ENCODE measurements around the gene NAMPT. TPM values are rescaled to one million over a fixed set of nuclear protein-coding genes. Genes with fewer than 3 reads are reported as not detected.
A peak's percentile ranks its signal among the peaks of the same experiment; 100 is the strongest.

The NAMPT gene
- total and polyA plus RNA-seq, 8 donors, result 17.1 to 209 (median 125) TPM

DNA sequence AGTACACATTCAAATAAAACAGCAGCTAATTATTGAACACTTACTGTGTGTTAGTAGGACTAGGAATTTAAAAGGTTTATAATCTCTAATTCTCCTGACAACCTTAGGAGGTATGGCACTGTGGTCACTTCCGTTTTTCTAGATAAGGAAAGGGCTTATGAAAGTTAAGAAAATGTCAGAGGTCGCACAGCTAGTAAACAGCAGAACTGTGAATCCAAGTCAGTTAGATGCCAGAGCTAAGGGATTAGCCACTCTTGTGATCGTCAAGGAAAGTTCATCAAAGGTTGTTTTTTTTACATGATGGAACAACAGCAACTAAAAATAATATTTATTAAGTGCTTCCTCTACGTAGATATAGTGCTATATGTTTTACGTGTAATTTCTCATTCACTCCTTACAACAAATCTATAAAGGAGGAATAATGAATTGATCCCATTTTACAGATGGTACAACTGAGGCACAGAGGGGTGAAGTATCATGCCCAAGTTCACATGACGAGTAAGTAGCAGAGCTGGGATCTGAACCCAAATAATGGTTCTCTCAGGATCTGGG, 84.9 kb downstream of the NAMPT start:
- WGBS, 5 donors, result 61 to 64% (median 63%) methylated on average over 6 of the region's 6 CpGs
- no peaks in the 10 kb centered on the region for H3K9me3 ChIP-seq
- H3K27ac ChIP-seq, result no peak overlapping the region
- intact Hi-C loops (cut with DNase I; ENCODE audit: low total_unique reads), result no loop called here
- no peak overlapping the region for H3K4me3 ChIP-seq
- no peaks in the 10 kb centered on the region for H3K4me1 ChIP-seq
- no peak for DNase-seq
- no peak for TF ChIP-seq POLR2AphosphoS5 (IDR thresholded peaks at IDR 0.05)
- TF ChIP-seq EP300 (IDR thresholded peaks at IDR 0.05), result no peak
- no peak for TF ChIP-seq POLR2A (IDR thresholded peaks at IDR 0.05)
- TF ChIP-seq, protein P1, sequence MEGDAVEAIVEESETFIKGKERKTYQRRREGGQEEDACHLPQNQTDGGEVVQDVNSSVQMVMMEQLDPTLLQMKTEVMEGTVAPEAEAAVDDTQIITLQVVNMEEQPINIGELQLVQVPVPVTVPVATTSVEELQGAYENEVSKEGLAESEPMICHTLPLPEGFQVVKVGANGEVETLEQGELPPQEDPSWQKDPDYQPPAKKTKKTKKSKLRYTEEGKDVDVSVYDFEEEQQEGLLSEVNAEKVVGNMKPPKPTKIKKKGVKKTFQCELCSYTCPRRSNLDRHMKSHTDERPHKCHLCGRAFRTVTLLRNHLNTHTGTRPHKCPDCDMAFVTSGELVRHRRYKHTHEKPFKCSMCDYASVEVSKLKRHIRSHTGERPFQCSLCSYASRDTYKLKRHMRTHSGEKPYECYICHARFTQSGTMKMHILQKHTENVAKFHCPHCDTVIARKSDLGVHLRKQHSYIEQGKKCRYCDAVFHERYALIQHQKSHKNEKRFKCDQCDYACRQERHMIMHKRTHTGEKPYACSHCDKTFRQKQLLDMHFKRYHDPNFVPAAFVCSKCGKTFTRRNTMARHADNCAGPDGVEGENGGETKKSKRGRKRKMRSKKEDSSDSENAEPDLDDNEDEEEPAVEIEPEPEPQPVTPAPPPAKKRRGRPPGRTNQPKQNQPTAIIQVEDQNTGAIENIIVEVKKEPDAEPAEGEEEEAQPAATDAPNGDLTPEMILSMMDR (IDR thresholded peaks at IDR 0.05), result no peak
- H3K27me3 ChIP-seq, result no peaks in the 10 kb centered on the region
- no peaks in the 10 kb centered on the region for H3K36me3 ChIP-seq

DNA sequence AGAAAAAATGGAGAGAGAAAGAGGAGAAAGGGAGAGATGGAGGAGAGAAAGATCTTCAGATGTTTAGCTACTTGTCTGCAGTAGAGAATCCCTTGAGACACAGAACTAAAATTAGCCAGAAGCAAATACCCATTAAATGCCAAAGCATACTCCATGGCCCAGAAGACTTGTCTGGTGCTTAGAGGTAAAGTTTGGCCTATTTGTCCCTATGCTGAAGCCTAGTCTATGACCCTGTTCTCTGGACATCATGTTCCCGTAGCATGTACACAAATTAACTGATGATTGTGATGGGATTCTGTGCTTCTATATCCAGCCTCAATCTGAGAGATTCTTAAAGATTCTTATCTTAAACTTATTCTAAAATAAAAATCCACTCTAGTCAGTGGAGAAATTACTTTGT, 85.8 kb downstream of the NAMPT start:
- Histone ChIP-seq H3K4me3 (no peak overlapping the region), H3K36me3 (no peaks in the 10 kb centered on the region), H3K4me1 (no peaks in the 10 kb centered on the region), H3K27ac (peak overlapping the region in 1 of 5 donors; percentile 8), H3K27me3 (no peaks in the 10 kb centered on the region), H3K9me3 (no peaks in the 10 kb centered on the region)
- 75 to 91% (median 83%) methylated on average over 1 of the region's 1 CpG for WGBS, 5 donors
- no peak for DNase-seq
- no peak for TF ChIP-seq EP300 (IDR thresholded peaks at IDR 0.05)
- TF ChIP-seq, protein P1 (IDR thresholded peaks at IDR 0.05), result no peak
- no peak for TF ChIP-seq POLR2AphosphoS5 (IDR thresholded peaks at IDR 0.05)
- no peak for TF ChIP-seq POLR2A (IDR thresholded peaks at IDR 0.05)
- intact Hi-C loops (cut with DNase I; ENCODE audit: low total_unique reads), result no loop called here

Small RNA genes within 50 kb of the gene (small RNA-seq; reads per million reads assigned to genes)
- gene RNU6-392P, result 0 reads per million in 4 donors

Other genes with a start within 250 kb of the NAMPT start
- 100 to 1,000 TPM in 3 of 5 donors, 10 to 100 TPM in 1, 1 to 10 TPM in 1; 5.2 to 157 (median 103) TPM for gene SYPL1, start 172.7 kb downstream of the NAMPT start, total RNA-seq
- gene SYPL1, start 172.7 kb downstream of the NAMPT start, polyA plus RNA-seq, result 10 to 100 TPM; 42.2 to 80.0 (median 49.9) TPM